ENCODE results near the gene CHST3.

CHST3 gene

GRCh38 chr10:71970331-71970730 is 6.1 kb downstream of the CHST3 start:
- peak; percentile 56 for DNase-seq (ENCODE audit: low read depth, low spot score)
- H3K9me3 ChIP-seq (ENCODE audit: insufficient read depth, low read length), result no peaks in the 10 kb centered on the region
- H3K36me3 ChIP-seq (ENCODE audit: insufficient read depth, insufficient read length, low read length), result peaks cover 11% of the 10 kb centered on the region
- peaks cover 12% of the 10 kb centered on the region for H3K4me1 ChIP-seq (ENCODE audit: insufficient read depth, insufficient read length)
- no peak overlapping the region for H3K4me3 ChIP-seq (ENCODE audit: insufficient read length, low read depth)
- no peak overlapping the region for H3K9ac ChIP-seq (ENCODE audit: insufficient read length, low read depth)
- TF ChIP-seq SUZ12 (IDR thresholded peaks at IDR 0.05; ENCODE audit: extremely low read depth, insufficient read depth, insufficient read length) (no peak), YY1 (IDR thresholded peaks at IDR 0.05; ENCODE audit: insufficient read depth, insufficient read length) (no peak), ZNF274 (IDR thresholded peaks at IDR 0.05; ENCODE audit: low read depth, low read length) (no peak)
- H3K27me3 ChIP-seq (ENCODE audit: insufficient read depth, insufficient read length), result peaks cover 6% of the 10 kb centered on the region

- H3K9me3 ChIP-seq (ENCODE audit: insufficient read depth, low read length), result no peaks in the 10 kb centered on the region
- peak overlapping the region; percentile 12 for H3K9ac ChIP-seq (ENCODE audit: insufficient read length, low read depth)
- peaks cover under 1% of the 10 kb centered on the region for H3K27me3 ChIP-seq (ENCODE audit: insufficient read depth, insufficient read length)
- TF ChIP-seq SUZ12 (IDR thresholded peaks at IDR 0.05; ENCODE audit: extremely low read depth, insufficient read depth, insufficient read length), result no peak
- TF ChIP-seq YY1 (IDR thresholded peaks at IDR 0.05; ENCODE audit: insufficient read depth, insufficient read length), result no peak
- peaks cover 12% of the 10 kb centered on the region for H3K4me1 ChIP-seq (ENCODE audit: insufficient read depth, insufficient read length)
- H3K36me3 ChIP-seq (ENCODE audit: insufficient read depth, insufficient read length, low read length), result peaks cover 11% of the 10 kb centered on the region
- DNase-seq (ENCODE audit: low read depth, low spot score), result no peak
- H3K4me3 ChIP-seq (ENCODE audit: insufficient read length, low read depth), result no peak overlapping the region
These were observed 6.7 kb downstream of the CHST3 start for GRCh38 chr10:71970869-71971268.

GRCh38 chr10:71971311-71971731 is 7.1 kb downstream of the CHST3 start:
- no peak overlapping the region for H3K4me3 ChIP-seq (ENCODE audit: insufficient read length, low read depth)
- H3K27me3 ChIP-seq (ENCODE audit: insufficient read depth, insufficient read length), result no peaks in the 10 kb centered on the region
- TF ChIP-seq ZNF274 (IDR thresholded peaks at IDR 0.05; ENCODE audit: low read depth, low read length) (no peak), SUZ12 (IDR thresholded peaks at IDR 0.05; ENCODE audit: extremely low read depth, insufficient read depth, insufficient read length) (no peak)
- H3K9me3 ChIP-seq (ENCODE audit: insufficient read depth, low read length), result no peaks in the 10 kb centered on the region
- H3K4me1 ChIP-seq (ENCODE audit: insufficient read depth, insufficient read length), result peaks cover 12% of the 10 kb centered on the region
- peaks cover 11% of the 10 kb centered on the region for H3K36me3 ChIP-seq (ENCODE audit: insufficient read depth, insufficient read length, low read length)
- DNase-seq (ENCODE audit: low read depth, low spot score), result no peak
- H3K9ac ChIP-seq (ENCODE audit: insufficient read length, low read depth), result peak overlapping the region; percentile 12

- TF ChIP-seq SUZ12 (IDR thresholded peaks at IDR 0.05; ENCODE audit: extremely low read depth, insufficient read depth, insufficient read length) (no peak), ZNF274 (IDR thresholded peaks at IDR 0.05; ENCODE audit: low read depth, low read length) (no peak), YY1 (IDR thresholded peaks at IDR 0.05; ENCODE audit: insufficient read depth, insufficient read length) (no peak)
- H3K9me3 ChIP-seq (ENCODE audit: insufficient read depth, low read length), result no peaks in the 10 kb centered on the region
- H3K4me1 ChIP-seq (ENCODE audit: insufficient read depth, insufficient read length), result peaks cover 12% of the 10 kb centered on the region
- DNase-seq (ENCODE audit: low read depth, low spot score), result no peak
- H3K4me3 ChIP-seq (ENCODE audit: insufficient read length, low read depth), result no peak overlapping the region
- peaks cover 11% of the 10 kb centered on the region for H3K36me3 ChIP-seq (ENCODE audit: insufficient read depth, insufficient read length, low read length)
- H3K27me3 ChIP-seq (ENCODE audit: insufficient read depth, insufficient read length), result no peaks in the 10 kb centered on the region
- H3K9ac ChIP-seq (ENCODE audit: insufficient read length, low read depth), result no peak overlapping the region
These were observed 7.8 kb downstream of the CHST3 start for GRCh38 chr10:71971769-71972555.

- no peak for TF ChIP-seq ZNF274 (IDR thresholded peaks at IDR 0.05; ENCODE audit: low read depth, low read length)
- no peak for TF ChIP-seq SUZ12 (IDR thresholded peaks at IDR 0.05; ENCODE audit: extremely low read depth, insufficient read depth, insufficient read length)
- TF ChIP-seq YY1 (IDR thresholded peaks at IDR 0.05; ENCODE audit: insufficient read depth, insufficient read length), result no peak
- Histone ChIP-seq H3K9me3 (ENCODE audit: insufficient read depth, low read length) (no peaks in the 10 kb centered on the region), H3K4me1 (ENCODE audit: insufficient read depth, insufficient read length) (peaks cover 12% of the 10 kb centered on the region), H3K36me3 (ENCODE audit: insufficient read depth, insufficient read length, low read length) (peaks cover 11% of the 10 kb centered on the region), H3K9ac (ENCODE audit: insufficient read length, low read depth) (no peak overlapping the region), H3K27me3 (ENCODE audit: insufficient read depth, insufficient read length) (no peaks in the 10 kb centered on the region), H3K4me3 (ENCODE audit: insufficient read length, low read depth) (no peak overlapping the region)
- no peak for DNase-seq (ENCODE audit: low read depth, low spot score)
These were observed 8.8 kb downstream of the CHST3 start for GRCh38 chr10:71972746-71973695.

- H3K9me3 ChIP-seq (ENCODE audit: insufficient read depth, low read length), result no peaks in the 10 kb centered on the region
- no peak overlapping the region for H3K9ac ChIP-seq (ENCODE audit: insufficient read length, low read depth)
- no peak for DNase-seq (ENCODE audit: low read depth, low spot score)
- H3K4me1 ChIP-seq (ENCODE audit: insufficient read depth, insufficient read length), result peaks cover 12% of the 10 kb centered on the region
- peaks cover 11% of the 10 kb centered on the region for H3K36me3 ChIP-seq (ENCODE audit: insufficient read depth, insufficient read length, low read length)
- no peak for TF ChIP-seq SUZ12 (IDR thresholded peaks at IDR 0.05; ENCODE audit: extremely low read depth, insufficient read depth, insufficient read length)
- no peak for TF ChIP-seq ZNF274 (IDR thresholded peaks at IDR 0.05; ENCODE audit: low read depth, low read length)
- TF ChIP-seq YY1 (IDR thresholded peaks at IDR 0.05; ENCODE audit: insufficient read depth, insufficient read length), result no peak
- no peaks in the 10 kb centered on the region for H3K27me3 ChIP-seq (ENCODE audit: insufficient read depth, insufficient read length)
- H3K4me3 ChIP-seq (ENCODE audit: insufficient read length, low read depth), result no peak overlapping the region
These were observed 9.7 kb downstream of the CHST3 start for GRCh38 chr10:71973777-71974488.
